GM12891 (cell line): ENCODE results near the gene KIAA1958.

Experiments used
- POLR2A ChIP-seq: IDR thresholded peaks from 2 replicates; pipeline ENCODE4 v1.6.1; 2011; ENCODE audit warnings: low read depth, low read length, control low read depth
- POLR2AphosphoS5 ChIP-seq: IDR thresholded peaks from 2 replicates; pipeline ENCODE4 v1.6.1; 2011; ENCODE audit warnings: low read depth, low read length, control low read depth
- POU2F2 ChIP-seq: IDR thresholded peaks from 2 replicates; pipeline ENCODE4 v1.6.1; 2011; ENCODE audit warnings: low read depth, mild to moderate bottlenecking, control low read depth, low read length, moderate library complexity
- SPI1 ChIP-seq: IDR thresholded peaks from 2 replicates; pipeline ENCODE4 v1.6.1; 2011; ENCODE audit warnings: low read depth, low read length, control low read depth
- TAF1 ChIP-seq: IDR thresholded peaks from 2 replicates; pipeline ENCODE4 v1.6.1; 2011; ENCODE audit warnings: low read depth, low read length, control low read depth

DNA sequence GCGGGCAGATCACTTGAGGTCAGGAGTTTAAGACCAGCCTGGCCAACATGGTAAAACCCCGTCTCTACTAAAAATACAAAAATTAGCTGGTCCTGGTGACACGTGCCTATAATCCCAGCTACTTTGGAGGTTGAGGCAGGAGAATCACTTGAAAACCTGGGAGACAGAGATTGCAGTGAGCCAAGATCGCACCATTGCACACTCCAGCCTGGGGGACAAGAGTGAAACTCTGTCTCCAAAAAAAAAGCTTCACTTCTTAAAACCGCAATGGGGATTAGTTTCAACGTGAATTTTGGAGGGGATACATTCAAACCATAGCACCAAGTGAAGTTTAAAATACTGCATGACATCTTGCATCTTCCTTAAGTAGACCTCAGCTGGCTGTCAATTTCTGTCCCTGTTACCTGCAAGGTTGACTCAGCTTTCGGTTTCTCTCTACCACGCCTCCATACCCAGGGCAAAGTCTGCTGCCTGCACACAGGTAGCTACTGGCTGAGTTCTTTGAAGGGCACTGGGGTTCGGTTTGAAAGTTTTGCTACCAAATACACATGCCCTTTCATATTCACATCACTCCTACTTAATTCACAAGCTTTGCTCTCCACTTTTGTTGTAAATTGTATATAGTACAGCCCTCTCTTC, 69.3 kb downstream of the KIAA1958 start:
- TF ChIP-seq TAF1 (no peak), POLR2A (no peak), POLR2AphosphoS5 (no peak), SPI1 (no peak), POU2F2 (no peak)
